ENCODE results near the gene CDH16. TPM values are rescaled to one million over a fixed set of nuclear protein-coding genes. Genes with fewer than 3 reads are reported as not detected.

CDH16 gene
- total RNA-seq, 2 donors from 2014 or later: not detected

DNA sequence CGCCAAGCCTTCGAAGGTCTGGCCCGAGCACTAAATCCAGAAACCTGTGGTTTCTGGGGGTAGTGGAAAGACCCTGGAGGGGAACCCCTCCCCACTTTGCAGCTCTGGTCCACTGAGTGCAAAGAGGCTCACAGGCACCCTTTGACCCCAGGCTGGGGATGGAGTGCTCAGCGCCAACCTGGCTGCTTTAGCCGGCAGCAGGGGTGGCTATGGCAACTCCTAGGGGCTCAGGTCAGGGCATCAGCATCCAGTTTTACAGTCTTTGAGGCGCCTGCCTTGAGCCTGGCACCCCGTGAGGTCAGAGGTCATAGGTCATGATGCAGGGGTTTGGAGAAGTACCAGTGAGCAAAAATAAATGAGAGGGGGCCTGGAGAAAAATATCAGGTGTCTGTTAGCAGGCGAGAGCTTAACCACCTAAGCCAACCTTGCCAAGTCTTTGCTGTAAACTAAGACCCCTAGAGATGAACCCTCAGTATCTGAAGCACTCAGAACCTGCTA lies 56.6 kb downstream of the CDH16 start:
- Histone ChIP-seq H3K4me1 (ENCODE audit: control insufficient read depth, insufficient read depth, low read length) (no peaks in the 10 kb centered on the region), H3K4me3 (ENCODE audit: low read length) (no peak overlapping the region), H3K9ac (ENCODE audit: extremely low read depth, low read length, poor library complexity, severe bottlenecking) (no peak overlapping the region), H3K36me3 (ENCODE audit: control insufficient read depth, insufficient read depth, low read length) (no peaks in the 10 kb centered on the region), H3K27ac (ENCODE audit: low read depth, low read length) (no peak overlapping the region), H3K27me3 (ENCODE audit: control insufficient read depth, insufficient read depth, low read length, poor library complexity, severe bottlenecking) (no peaks in the 10 kb centered on the region), H3K9me3 (ENCODE audit: control insufficient read depth, low read length) (no peaks in the 10 kb centered on the region)
- no peaks in the 10 kb centered on the region for H3K36me3 Mint-ChIP-seq (ENCODE audit: low read depth)
- H3K4me1 Mint-ChIP-seq: no peaks in the 10 kb centered on the region
- H3K4me3 Mint-ChIP-seq: no peak overlapping the region
- WGBS, 2 experiments (ENCODE audit: insufficient coverage in 1 of 2, insufficient read length in 1 of 2): 90 to 96% methylated on average over 5 to 8 of the region's 8 CpGs
- DNase-seq: peak; percentile 26
- H3K27ac Mint-ChIP-seq: no peak overlapping the region
- TF ChIP-seq, protein P1, sequence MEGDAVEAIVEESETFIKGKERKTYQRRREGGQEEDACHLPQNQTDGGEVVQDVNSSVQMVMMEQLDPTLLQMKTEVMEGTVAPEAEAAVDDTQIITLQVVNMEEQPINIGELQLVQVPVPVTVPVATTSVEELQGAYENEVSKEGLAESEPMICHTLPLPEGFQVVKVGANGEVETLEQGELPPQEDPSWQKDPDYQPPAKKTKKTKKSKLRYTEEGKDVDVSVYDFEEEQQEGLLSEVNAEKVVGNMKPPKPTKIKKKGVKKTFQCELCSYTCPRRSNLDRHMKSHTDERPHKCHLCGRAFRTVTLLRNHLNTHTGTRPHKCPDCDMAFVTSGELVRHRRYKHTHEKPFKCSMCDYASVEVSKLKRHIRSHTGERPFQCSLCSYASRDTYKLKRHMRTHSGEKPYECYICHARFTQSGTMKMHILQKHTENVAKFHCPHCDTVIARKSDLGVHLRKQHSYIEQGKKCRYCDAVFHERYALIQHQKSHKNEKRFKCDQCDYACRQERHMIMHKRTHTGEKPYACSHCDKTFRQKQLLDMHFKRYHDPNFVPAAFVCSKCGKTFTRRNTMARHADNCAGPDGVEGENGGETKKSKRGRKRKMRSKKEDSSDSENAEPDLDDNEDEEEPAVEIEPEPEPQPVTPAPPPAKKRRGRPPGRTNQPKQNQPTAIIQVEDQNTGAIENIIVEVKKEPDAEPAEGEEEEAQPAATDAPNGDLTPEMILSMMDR (conservative IDR thresholded peaks at IDR 0.05): no peak
- no peaks in the 10 kb centered on the region for H3K27me3 Mint-ChIP-seq (ENCODE audit: insufficient read depth)
- H3K9me3 Mint-ChIP-seq: no peaks in the 10 kb centered on the region

DNA sequence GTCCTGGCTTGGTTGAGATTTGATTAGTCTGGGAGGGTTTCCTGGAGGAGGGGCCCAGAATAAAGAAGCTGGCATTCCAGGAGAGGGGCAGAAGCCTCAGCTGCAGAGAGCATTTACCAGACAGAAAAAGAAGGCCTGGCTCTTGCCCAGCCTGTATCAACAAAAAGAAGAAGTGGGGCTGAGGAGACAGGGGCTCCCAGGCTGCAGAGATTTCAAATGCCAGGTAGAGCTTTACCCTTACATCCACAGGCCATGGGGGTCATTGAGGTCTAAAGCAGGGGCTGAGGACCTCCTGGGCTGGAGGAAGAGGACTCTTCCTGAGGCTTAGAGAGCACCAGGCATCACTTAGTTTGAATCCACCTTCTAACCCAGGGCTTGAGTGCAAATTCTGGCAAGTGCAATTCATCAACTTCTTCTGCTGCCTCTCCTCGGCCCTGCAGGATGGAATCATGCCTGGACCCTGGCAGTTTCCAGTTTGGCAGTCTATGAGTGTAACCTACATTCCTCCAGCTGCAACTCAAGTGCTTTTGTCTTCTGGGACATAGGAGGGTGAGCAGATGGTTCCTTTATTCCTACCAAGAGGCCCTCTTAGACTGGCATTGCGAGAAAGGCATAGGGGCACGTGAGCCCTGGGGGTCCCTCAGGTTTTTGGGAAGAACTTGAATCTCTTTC lies 59.2 kb downstream of the CDH16 start:
- Histone ChIP-seq H3K27ac (ENCODE audit: low read depth, low read length) (no peak overlapping the region), H3K9ac (ENCODE audit: extremely low read depth, low read length, poor library complexity, severe bottlenecking) (no peak overlapping the region), H3K36me3 (ENCODE audit: control insufficient read depth, insufficient read depth, low read length) (no peaks in the 10 kb centered on the region), H3K4me1 (ENCODE audit: control insufficient read depth, insufficient read depth, low read length) (no peaks in the 10 kb centered on the region), H3K27me3 (ENCODE audit: control insufficient read depth, insufficient read depth, low read length, poor library complexity, severe bottlenecking) (no peaks in the 10 kb centered on the region), H3K9me3 (ENCODE audit: control insufficient read depth, low read length) (no peaks in the 10 kb centered on the region), H3K4me3 (ENCODE audit: low read length) (no peak overlapping the region)
- Mint-ChIP-seq H3K27me3 (ENCODE audit: insufficient read depth) (no peaks in the 10 kb centered on the region), H3K36me3 (ENCODE audit: low read depth) (no peaks in the 10 kb centered on the region), H3K4me3 (no peak overlapping the region), H3K4me1 (no peaks in the 10 kb centered on the region), H3K9me3 (no peaks in the 10 kb centered on the region), H3K27ac (no peak overlapping the region)
- DNase-seq: peak; percentile 23
- WGBS, 2 experiments (ENCODE audit: insufficient coverage in 1 of 2, insufficient read length in 1 of 2): 90% methylated on average over 3 of the region's 3 CpGs; no CpG with 5 or more reads in 1 of the 2 experiments
- TF ChIP-seq, protein P1 (conservative IDR thresholded peaks at IDR 0.05): no peak

GRCh38 chr16:66858740-66859396 lies 59.8 kb downstream of the CDH16 start:
- no peaks in the 10 kb centered on the region for H3K36me3 Mint-ChIP-seq (ENCODE audit: low read depth)
- H3K27me3 Mint-ChIP-seq (ENCODE audit: insufficient read depth): no peaks in the 10 kb centered on the region
- no peaks in the 10 kb centered on the region for H3K9me3 Mint-ChIP-seq
- no peak overlapping the region for H3K4me3 Mint-ChIP-seq
- no peaks in the 10 kb centered on the region for H3K27me3 ChIP-seq (ENCODE audit: control insufficient read depth, insufficient read depth, low read length, poor library complexity, severe bottlenecking)
- no peaks in the 10 kb centered on the region for H3K9me3 ChIP-seq (ENCODE audit: control insufficient read depth, low read length)
- no peak overlapping the region for H3K27ac Mint-ChIP-seq
- TF ChIP-seq, protein P1 (conservative IDR thresholded peaks at IDR 0.05): no peak
- H3K27ac ChIP-seq (ENCODE audit: low read depth, low read length): no peak overlapping the region
- peak; percentile 28 for DNase-seq
- H3K4me1 Mint-ChIP-seq: no peaks in the 10 kb centered on the region
- WGBS, 2 experiments (ENCODE audit: insufficient coverage in 1 of 2, insufficient read length in 1 of 2): 82 to 100% methylated on average over 1 to 4 of the region's 4 CpGs
- no peak overlapping the region for H3K9ac ChIP-seq (ENCODE audit: extremely low read depth, low read length, poor library complexity, severe bottlenecking)
- no peaks in the 10 kb centered on the region for H3K4me1 ChIP-seq (ENCODE audit: control insufficient read depth, insufficient read depth, low read length)
- no peaks in the 10 kb centered on the region for H3K36me3 ChIP-seq (ENCODE audit: control insufficient read depth, insufficient read depth, low read length)
- H3K4me3 ChIP-seq (ENCODE audit: low read length): no peak overlapping the region

Other genes starting within 250 kb of the CDH16 start
- 10 to 100 TPM; 68.2 to 76.2 TPM for gene CMTM4, start 222.1 kb downstream of the CDH16 start, total RNA-seq
- 10 to 100 TPM; 89.5 to 95.9 TPM for gene DYNC1LI2, start 167.3 kb downstream of the CDH16 start, total RNA-seq
- gene TERB1, start 117.3 kb downstream of the CDH16 start, total RNA-seq: not detected
- gene NAE1, start 87.9 kb downstream of the CDH16 start, total RNA-seq: 100 to 1,000 TPM; 129 to 166 TPM
- not detected for gene CA7, start 74.5 kb downstream of the CDH16 start, total RNA-seq
- gene PDP2, start 38.4 kb downstream of the CDH16 start, total RNA-seq: 10 to 100 TPM; 23.1 to 31.5 TPM
- gene RRAD, start 6.7 kb upstream of the CDH16 start, total RNA-seq: under 1 TPM in 1 of 2 donors, not detected in 1; 0.55 TPM
- gene CIAO2B, start 15.5 kb upstream of the CDH16 start, total RNA-seq: 10 to 100 TPM; 70.2 to 87.7 TPM
- gene CES2, start 16.6 kb upstream of the CDH16 start, total RNA-seq: 10 to 100 TPM; 28.7 to 36.8 TPM
- 1 to 10 TPM; 2.7 to 3.8 TPM for gene CES3, start 42.4 kb upstream of the CDH16 start, total RNA-seq
- gene CES4A, start 69.7 kb upstream of the CDH16 start, total RNA-seq: 1 to 10 TPM; 3.0 to 3.8 TPM
- 10 to 100 TPM; 93.9 to 95.2 TPM for gene CBFB, start 110.3 kb upstream of the CDH16 start, total RNA-seq
- 10 to 100 TPM; 18.8 to 19.6 TPM for gene PHAF1, start 191.1 kb upstream of the CDH16 start, total RNA-seq
- 10 to 100 TPM in 1 of 2 donors, 1 to 10 TPM in 1; 7.2 to 11.0 TPM for gene B3GNT9, start 232.1 kb upstream of the CDH16 start, total RNA-seq
- 1 to 10 TPM; 2.8 to 5.4 TPM for gene TRADD, start 241.0 kb upstream of the CDH16 start, total RNA-seq
- 1 to 10 TPM; 1.9 to 3.5 TPM for gene FBXL8, start 241.1 kb upstream of the CDH16 start, total RNA-seq
- 1 to 10 TPM; 2.0 to 6.8 TPM for gene HSF4, start 245.9 kb upstream of the CDH16 start, total RNA-seq

All from endodermal cell (in vitro differentiated cells).